SIG-M5 (cell line): ENCODE measurements around the gene VPS4A.

Source experiments
- DNase-seq: peaks from one replicate; lab custom pipeline; 2025; lab: John Stamatoyannopoulos, UW

VPS4A gene

DNA sequence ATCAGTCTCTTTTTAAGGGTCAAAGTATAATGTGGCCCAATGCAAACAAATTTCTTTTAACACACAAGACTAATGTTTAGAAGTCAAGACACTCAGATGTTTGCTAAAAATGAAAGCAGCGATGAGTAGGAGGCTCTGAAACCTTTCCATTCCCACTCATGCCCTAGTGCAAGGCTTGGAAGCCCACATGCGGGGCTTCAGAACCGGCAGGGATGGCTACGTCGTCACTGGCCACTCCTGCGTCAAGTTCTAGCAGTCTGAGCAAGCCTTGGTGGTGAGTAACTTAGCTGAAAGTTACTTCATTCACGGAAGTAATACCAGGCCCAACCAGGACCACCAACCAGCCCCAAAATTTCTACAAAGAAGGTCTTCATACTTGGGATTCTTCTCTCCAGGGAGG, 55.3 kb downstream of the VPS4A start:
- DNase-seq, result no peak

DNA sequence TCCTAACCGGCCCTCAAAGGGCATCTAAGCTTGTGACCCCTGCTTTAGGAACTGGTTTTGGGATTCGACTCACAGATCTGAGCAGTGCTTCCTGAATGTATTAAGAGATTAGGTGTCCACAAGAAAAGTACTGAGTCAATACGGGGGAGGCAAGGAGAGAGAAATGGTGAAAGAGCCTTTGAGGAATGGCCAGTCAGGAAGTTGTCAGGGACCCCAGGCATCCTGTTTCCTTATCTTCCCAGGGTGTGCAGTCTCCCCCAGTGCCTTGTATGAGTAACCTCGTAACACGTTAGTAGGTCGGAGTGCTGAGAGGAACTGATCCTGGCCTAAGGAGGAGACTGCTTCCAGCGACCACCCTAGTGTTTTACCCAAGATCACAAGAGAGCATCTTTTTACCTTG, 56.8 kb downstream of the VPS4A start:
- DNase-seq, result no peak

DNA sequence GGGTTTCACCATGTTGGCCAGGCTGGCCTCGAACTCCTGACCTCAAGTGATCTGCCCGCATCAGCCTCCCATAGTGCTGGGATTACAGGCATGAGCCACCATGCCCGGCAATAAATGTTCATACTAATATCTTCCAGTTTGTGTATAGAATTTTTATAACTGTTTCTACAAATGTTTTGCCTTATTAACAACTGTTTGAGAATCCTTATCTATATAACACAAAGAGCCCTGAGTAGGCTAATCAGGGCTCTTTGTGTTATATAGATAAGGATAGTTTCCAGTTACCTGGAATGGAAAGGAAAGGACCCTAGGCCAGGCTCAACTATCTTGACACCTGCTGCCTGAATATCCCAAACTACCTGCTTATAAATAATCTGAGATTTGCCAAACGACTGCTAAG, 57.7 kb downstream of the VPS4A start:
- DNase-seq, result no peak

DNA sequence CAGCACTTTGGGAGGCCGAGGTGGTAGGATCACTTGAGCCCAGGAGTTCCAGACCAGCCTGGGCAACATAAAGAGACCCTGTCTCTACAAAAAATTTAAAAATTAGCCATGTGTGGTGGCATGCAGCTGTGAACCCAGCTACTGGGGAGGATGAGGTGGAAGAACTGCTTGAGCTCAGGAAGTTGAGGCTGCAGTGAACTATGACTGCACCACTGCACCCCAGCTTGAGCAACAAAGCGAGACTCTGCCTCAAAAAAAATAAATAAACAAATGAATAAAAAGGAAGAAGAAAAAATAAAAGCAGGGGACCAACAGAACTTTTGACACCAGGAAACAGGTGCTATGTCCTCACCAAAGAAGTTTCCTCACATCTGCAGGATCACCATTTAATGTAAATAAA, 60.4 kb downstream of the VPS4A start:
- no peak for DNase-seq

GRCh38 chr16:69373019-69373418, 61.9 kb downstream of the VPS4A start:
- DNase-seq, result no peak
